ENCODE results near the gene CD300LF. TPM values are rescaled to one million over a fixed set of nuclear protein-coding genes. Genes with fewer than 3 reads are reported as not detected.

The CD300LF gene
- total RNA-seq, result not detected in 2 replicates

GRCh38 chr17:74712756-74713155 is at the start of gene CD300LF:
Gene CD300LF, minus strand, starts transcription at chr17:74712923. Its CDS starts 57 bp downstream, at chr17:74712866.

GRCh38 chr17:74748529-74749278 is 36.0 kb upstream of the CD300LF start, which contains the start of gene NHERF1:
Gene NHERF1, plus strand, starts transcription at chr17:74748628. Its CDS starts 219 bp downstream, at chr17:74748847.

DNA sequence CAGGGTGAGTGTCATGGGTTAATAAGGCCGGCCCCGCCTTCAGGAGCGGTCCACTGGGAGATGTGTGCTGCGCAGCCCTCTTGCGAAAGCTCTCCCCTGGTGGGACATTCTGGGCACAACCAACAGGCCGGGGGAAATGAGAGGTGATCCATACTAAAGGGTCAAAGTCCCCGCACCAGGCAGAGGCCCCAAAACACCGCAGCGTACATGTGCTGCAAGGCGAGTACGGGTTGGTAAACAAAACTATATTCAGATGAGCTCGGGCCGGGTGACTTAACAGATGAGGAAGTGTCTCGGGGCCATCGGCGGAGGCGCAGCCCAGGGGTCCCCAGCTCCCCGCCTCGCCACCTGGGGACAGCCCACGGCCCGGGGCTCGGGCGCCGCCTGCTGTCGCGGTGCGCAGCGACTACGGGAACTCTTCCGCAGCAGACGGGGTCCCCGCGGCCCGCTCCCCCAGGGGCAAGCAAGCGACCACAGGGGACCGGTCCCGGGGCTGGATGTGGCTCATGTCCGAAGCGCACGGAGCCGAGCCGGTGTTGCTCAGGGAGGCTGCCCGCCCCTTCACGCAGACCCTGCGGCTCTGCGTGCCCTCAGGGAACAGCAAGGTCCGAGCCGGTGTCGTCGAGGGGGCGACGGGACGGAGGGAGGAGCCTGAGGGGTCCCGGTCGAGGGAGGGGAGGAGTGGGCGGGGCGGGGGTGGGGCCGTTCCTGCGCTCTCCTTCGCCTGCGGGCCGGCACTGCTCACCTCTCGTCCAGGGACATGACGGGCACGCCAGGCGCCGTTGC is 24.0 kb upstream of the CD300LF start, which contains the start of gene RAB37:
RAB37 (plus strand) TSS at position 744 of the 786 bp plus-strand sequence; CDS start at position 761, 17 bp downstream.

Other genes with a start within 250 kb of the CD300LF start
- not detected in 2 replicates for gene CD300A, start 246.3 kb downstream of the CD300LF start, total RNA-seq
- not detected in 2 replicates for gene CD300LB, start 181.4 kb downstream of the CD300LF start, total RNA-seq
- gene CD300C, start 166.8 kb downstream of the CD300LF start, total RNA-seq, result not detected in 2 replicates
- not detected in 2 replicates for gene CD300H, start 145.4 kb downstream of the CD300LF start, total RNA-seq
- gene CD300LD, start 120.6 kb downstream of the CD300LF start, total RNA-seq, result not detected in 2 replicates
- gene CD300E, start 89.2 kb downstream of the CD300LF start, total RNA-seq, result not detected in 2 replicates
- 0.35 TPM in 1 of 2 replicates, not detected in the other for gene RAB37, start 24.3 kb upstream of the CD300LF start, total RNA-seq
- gene NHERF1, start 35.7 kb upstream of the CD300LF start, total RNA-seq, result 16.1 and 35.2 TPM in 2 replicates
- gene NAT9, start 63.4 kb upstream of the CD300LF start, total RNA-seq, result 19.7 and 24.7 TPM in 2 replicates
- not detected in 2 replicates for gene GRIN2C, start 147.0 kb upstream of the CD300LF start, total RNA-seq
- gene FDXR, start 160.1 kb upstream of the CD300LF start, total RNA-seq, result 13.2 and 25.7 TPM in 2 replicates
- gene FADS6, start 180.7 kb upstream of the CD300LF start, total RNA-seq, result not detected in 2 replicates
- gene USH1G, start 210.3 kb upstream of the CD300LF start, total RNA-seq, result under 0.01 TPM in 1 of 2 replicates, not detected in the other
- not detected in 2 replicates for gene OTOP2, start 211.3 kb upstream of the CD300LF start, total RNA-seq
- not detected in 2 replicates for gene OTOP3, start 223.0 kb upstream of the CD300LF start, total RNA-seq